GM10847 (cell line): ENCODE measurements around the gene KCNQ5.

ENCODE experiments used
- POLR2A ChIP-seq: IDR thresholded peaks from 2 replicates; pipeline ENCODE4 v1.6.1; 2011; ENCODE audit not compliant: insufficient read length; ENCODE audit errors: extremely low read depth

The KCNQ5 gene

DNA sequence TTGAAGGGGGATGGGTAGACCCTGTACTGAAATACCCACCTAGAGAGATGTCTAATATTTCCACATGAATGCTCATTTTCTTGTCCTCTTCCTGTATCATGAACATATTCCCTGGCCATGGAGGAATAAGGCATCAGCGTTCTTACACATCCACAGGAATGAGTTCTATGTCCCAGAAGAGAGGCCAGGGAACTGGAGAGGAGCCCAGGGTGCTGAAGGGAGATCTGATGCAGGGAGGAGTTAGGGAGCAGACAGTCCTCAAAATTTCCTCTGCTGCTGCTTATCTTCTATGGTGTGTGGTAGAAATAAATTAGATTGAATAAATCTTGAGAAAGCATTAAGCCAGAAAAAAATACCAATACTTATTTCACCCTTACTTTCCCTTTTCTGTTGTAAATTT is 295.0 kb downstream of the KCNQ5 start:
- no peak for TF ChIP-seq POLR2A

DNA sequence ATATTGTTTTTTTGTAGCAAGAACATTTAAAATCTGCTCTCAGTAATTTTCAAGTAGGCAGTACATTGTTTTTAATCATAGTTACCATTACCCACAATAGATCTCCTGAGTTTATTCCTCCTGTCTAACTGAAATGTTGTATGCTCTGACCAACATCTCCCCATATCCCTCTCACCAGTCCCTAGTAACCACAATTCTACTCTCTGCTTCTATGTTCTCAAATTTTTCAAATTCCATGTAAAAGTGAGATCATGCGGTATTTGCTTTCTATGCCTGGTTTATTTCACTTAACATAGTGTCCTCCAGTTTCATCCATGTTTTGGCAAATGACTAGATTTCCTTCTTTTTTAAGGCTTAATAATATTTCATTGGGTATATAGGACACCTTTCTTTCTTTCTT is 300.5 kb downstream of the KCNQ5 start:
- TF ChIP-seq POLR2A: no peak

DNA sequence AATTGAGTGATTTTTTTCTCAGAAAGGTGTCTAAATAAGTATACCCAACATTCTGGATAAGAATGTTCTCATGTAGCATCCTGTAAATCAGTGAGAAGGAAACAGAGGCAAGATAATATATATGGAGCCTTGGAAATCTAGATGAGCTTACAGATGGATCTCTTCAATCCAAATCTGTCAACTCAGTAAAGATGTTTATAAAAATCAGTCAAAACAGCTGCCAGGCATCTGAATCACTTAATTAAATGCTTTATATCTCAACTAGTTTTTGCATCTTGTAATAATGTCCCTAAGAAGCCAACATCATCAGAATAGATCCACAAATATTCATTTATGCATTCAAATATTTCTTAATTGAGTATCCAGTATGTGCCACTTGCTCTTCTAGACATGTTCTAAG is 303.3 kb downstream of the KCNQ5 start:
- TF ChIP-seq POLR2A: no peak

- TF ChIP-seq POLR2A: no peak
Observed at GRCh38 chr6:72930556-72931132, 308.8 kb downstream of the KCNQ5 start.

DNA sequence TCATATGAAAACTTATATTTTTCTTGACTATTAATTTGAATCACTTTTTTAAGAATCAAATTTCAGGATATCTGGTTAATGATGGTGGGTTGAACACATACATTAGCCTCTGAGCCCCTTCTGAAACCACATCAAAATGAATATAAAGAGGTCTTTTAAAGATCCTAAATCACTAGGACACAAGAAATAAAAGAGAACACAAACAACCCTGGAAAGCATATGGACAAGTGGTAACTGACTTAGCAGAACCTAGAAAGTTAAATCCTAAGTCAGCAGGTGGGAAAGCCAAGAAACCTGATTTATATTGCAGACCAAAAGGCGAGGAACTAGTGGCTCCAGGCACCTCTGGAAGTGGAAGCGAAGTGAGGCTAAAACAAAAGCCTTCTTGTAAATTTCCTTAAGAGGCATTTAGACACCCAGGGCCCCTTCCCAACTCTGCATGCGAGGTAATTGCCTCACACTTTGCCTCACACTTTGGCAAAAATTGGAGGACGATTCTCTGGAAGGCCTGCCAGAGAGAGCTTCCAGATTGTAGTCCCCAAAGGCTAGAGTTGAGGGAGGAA is 309.5 kb downstream of the KCNQ5 start:
- no peak for TF ChIP-seq POLR2A

DNA sequence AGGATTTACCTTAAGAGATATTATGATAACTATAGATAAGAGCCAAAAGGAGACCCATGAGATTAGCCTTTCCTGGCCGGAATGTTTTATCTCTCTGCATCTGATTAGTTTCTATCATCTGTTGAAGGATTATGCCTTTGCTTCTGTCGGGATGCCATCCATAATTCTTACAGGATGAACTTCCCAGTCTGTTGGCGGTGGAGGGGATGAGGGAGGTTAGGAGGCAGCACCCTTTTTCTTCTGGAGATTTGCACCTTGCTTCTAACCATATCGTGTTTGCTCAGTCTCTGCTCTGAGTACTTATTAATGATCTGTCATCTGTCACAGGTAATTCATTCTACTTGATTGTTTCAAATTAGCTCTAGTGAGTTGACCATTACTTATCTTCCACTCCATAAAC is 311.4 kb downstream of the KCNQ5 start:
- TF ChIP-seq POLR2A: no peak

- no peak for TF ChIP-seq POLR2A
Observed at GRCh38 chr6:72936766-72937559, 315.1 kb downstream of the KCNQ5 start.

DNA sequence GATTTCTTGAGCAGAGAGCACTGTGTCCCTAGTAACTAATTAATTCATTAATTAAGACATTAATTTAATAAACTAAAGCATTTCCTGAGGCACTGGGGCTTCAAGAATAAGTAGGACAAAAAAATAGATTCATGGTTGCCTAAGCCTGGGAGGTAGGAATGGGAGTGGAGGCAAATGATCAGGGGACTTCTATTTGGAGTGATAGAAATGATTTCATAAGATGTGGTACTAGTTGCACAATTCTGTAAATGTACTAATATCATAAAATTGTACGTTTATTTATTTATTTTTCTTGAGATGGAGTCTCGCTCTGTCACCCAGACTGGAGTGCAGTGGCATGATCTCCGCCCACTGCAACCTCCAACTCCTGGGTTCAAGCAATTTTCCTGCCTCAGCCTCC is 316.2 kb downstream of the KCNQ5 start:
- TF ChIP-seq POLR2A: no peak

GRCh38 chr6:72939004-72939403 is 317.1 kb downstream of the KCNQ5 start:
- no peak for TF ChIP-seq POLR2A

DNA sequence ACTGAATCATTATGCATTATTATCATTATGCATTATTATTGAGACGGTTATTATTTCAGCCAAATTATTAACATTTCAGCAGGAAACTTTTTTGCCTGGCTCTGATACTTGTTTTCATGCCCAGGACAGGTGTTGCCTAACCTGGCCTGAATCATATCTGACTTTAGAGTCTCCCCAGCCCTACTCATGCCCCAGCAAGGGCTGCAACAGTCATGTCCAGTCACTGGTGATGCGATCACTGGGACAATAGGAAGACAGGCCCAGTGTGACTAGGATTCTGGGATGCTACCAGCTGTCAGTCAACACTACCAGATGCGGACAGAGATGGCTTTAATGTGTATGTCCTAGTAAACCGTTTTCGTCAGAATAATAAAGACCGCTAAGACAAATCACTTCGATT is 318.4 kb downstream of the KCNQ5 start:
- TF ChIP-seq POLR2A: no peak

DNA sequence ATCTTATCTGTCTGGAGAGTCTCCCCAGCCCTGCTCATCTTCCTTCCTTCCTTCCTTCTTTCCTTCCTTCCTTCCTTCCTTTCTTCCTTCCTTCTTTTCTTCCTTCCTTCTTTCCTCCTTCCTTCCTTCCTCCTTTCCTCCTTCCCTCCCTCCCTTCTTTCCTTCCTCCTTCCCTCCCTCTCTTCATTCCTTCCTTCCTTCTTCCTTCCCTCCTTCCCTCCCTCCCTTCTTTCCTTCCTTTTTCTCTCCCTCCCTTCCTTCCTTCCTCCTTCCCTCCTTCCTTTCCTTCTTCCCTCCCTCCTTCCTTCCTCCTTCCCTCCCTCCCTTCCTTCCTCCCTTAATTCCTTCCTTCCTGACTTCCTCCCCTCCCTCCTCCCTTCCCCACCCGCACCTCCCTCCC is 319.4 kb downstream of the KCNQ5 start:
- no peak for TF ChIP-seq POLR2A

DNA sequence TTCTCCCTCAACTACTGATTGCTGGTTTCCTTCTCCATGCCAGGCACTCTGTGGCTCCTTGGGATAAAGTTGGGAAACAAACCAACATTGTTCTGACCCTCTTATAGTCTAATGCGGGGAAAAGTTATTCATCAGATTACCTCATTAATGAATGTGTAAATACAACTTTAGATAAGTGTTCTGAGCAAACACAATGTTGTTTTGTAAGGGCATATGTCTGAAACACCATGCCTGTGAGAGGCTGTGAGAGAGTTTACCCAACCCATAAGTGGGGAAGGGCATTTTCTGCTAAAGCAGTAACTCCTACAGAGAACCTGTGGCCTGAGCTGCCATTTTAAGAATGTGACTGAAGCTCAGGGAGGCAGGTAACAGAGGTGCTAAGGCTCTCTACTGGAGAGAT is 319.9 kb downstream of the KCNQ5 start:
- TF ChIP-seq POLR2A: no peak

- TF ChIP-seq POLR2A: no peak
Observed at GRCh38 chr6:72943699-72944098, 321.8 kb downstream of the KCNQ5 start.

DNA sequence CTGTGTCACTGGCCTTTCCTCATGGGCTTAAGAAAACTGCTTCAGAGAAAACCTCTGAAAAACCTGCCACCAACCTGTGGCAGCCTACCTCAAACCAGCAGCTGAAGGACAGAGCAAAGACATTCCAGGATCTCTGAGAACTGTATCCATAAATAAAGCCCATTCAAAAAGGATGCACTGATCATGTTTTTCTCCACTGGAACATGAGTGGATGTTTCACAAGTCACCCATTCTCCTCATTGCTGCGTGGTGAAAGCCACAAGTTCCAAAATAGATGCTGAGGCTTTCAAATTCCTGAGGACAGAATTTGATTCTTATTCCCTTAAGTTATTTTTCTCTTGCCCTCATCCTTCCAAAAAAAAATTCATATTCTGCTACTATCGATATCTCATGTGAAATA is 322.8 kb downstream of the KCNQ5 start:
- TF ChIP-seq POLR2A: no peak

GRCh38 chr6:72946774-72947173 is 324.9 kb downstream of the KCNQ5 start:
- no peak for TF ChIP-seq POLR2A

DNA sequence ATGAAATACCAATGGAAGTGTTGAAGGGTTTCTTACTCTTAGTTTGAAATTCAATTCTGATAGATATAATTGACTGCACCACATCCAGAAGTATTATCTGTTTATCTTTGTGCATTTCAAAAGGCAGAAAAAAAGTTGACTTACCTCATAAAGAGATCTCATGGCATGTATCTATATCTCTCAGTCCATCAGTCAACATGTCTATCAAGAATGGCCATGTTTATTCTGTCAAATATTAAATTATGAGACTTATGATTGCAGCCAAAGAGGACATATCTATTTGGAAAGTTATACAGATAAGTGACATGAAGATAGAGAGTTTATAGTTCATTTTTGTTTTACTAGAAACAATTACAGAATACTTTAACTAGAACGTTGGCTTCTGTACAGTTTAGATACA is 325.7 kb downstream of the KCNQ5 start:
- no peak for TF ChIP-seq POLR2A

GRCh38 chr6:72948153-72948552 is 326.3 kb downstream of the KCNQ5 start:
- TF ChIP-seq POLR2A: no peak
